Mesenchymal stem cell (in vitro differentiated cells and primary cell): ENCODE results near the gene TCF19.
A peak's percentile ranks its signal among the peaks of the same experiment; 100 is the strongest.

Experiments
- DNase-seq: peaks from one replicate; pipeline ENCODE4 v3.0.0-alpha.2; 2013
- H2AFZ ChIP-seq: one replicate; pipeline ENCODE4 v1.6.1; 2013; ENCODE audit warnings: low read depth, mild to moderate bottlenecking, control low read depth, inconsistent platforms, low read length, moderate library complexity
- H2AK5ac ChIP-seq: 2 replicates; pipeline ENCODE4 v1.6.1; 2013; ENCODE audit warnings: low read length, moderate library complexity, mild to moderate bottlenecking, inconsistent platforms; ENCODE audit not compliant: severe bottlenecking
- H2BK120ac ChIP-seq: one replicate; pipeline ENCODE4 v1.6.1; 2013; ENCODE audit warnings: low read depth, mild to moderate bottlenecking, inconsistent platforms, low read length, moderate library complexity
- H2BK12ac ChIP-seq, 2 experiments: one replicate each; pipeline ENCODE4 v1.6.1; 2013; ENCODE audit warnings: inconsistent platforms in 2 of 2, low read length in 2 of 2, mild to moderate bottlenecking in 2 of 2, moderate library complexity in 2 of 2, control low read depth in 1 of 2
- H2BK15ac ChIP-seq: one replicate; pipeline ENCODE4 v1.6.1; 2013; ENCODE audit warnings: mild to moderate bottlenecking, low read depth, inconsistent platforms; ENCODE audit not compliant: poor library complexity, severe bottlenecking
- H2BK5ac ChIP-seq: 2 replicates; pipeline ENCODE4 v1.6.1; 2013; ENCODE audit warnings: low read depth, mild to moderate bottlenecking, low read length, control low read depth, inconsistent platforms; ENCODE audit not compliant: poor library complexity, severe bottlenecking
- H3K14ac ChIP-seq, 2 experiments: one replicate each; pipeline ENCODE4 v1.6.1; 2013; ENCODE audit warnings: inconsistent platforms in 2 of 2, low read length in 2 of 2, control low read depth in 1 of 2, mild to moderate bottlenecking in 1 of 2, moderate library complexity in 1 of 2
- H3K18ac ChIP-seq, 2 experiments: one replicate each; pipeline ENCODE4 v1.6.1; 2013; ENCODE audit warnings: inconsistent platforms in 2 of 2, low read length in 2 of 2, control low read depth in 1 of 2, low read depth in 1 of 2, mild to moderate bottlenecking in 1 of 2
- H3K23ac ChIP-seq, 2 experiments: one replicate each; pipeline ENCODE4 v1.6.1; 2013; ENCODE audit warnings: inconsistent platforms in 2 of 2, low read length in 2 of 2, mild to moderate bottlenecking in 2 of 2, moderate library complexity in 2 of 2, control low read depth in 1 of 2
- H3K27ac ChIP-seq: 2 replicates; pipeline ENCODE4 v1.5.1; 2013; ENCODE audit warnings: mild to moderate bottlenecking, moderate library complexity, low read length, control low read depth, inconsistent platforms; ENCODE audit not compliant: poor library complexity, severe bottlenecking
- H3K27me3 ChIP-seq, 2 experiments: 2 replicates each; pipeline versions ENCODE4 v1.6.1 to v1.7.0; 2013; ENCODE audit warnings: low read length in 2 of 2, mild to moderate bottlenecking in 2 of 2, moderate library complexity in 2 of 2, control low read depth in 1 of 2, inconsistent platforms in 1 of 2; ENCODE audit not compliant: control insufficient read depth in 1 of 2, insufficient read depth in 1 of 2
- H3K36me3 ChIP-seq, 2 experiments: 2 replicates each; pipeline versions ENCODE4 v1.6.1 to v1.7.0; 2013; ENCODE audit warnings: low read length in 2 of 2, control low read depth in 1 of 2, inconsistent platforms in 1 of 2, low read depth in 1 of 2, mild to moderate bottlenecking in 1 of 2; ENCODE audit not compliant: insufficient read depth in 2 of 2, control insufficient read depth in 1 of 2
- H3K4ac ChIP-seq, 2 experiments: one replicate each; pipeline ENCODE4 v1.6.1; 2013; ENCODE audit warnings: inconsistent platforms in 2 of 2, low read length in 2 of 2, mild to moderate bottlenecking in 2 of 2, moderate library complexity in 2 of 2, control low read depth in 1 of 2, low read depth in 1 of 2
- H3K4me1 ChIP-seq: 2 replicates; pipeline ENCODE4 v1.6.1; 2013; ENCODE audit warnings: low read depth, low read length, control low read depth; ENCODE audit not compliant: control insufficient read depth, insufficient read depth
- H3K4me2 ChIP-seq: 2 replicates; pipeline ENCODE4 v1.6.1; 2013; ENCODE audit warnings: low read length, mild to moderate bottlenecking, inconsistent platforms; ENCODE audit not compliant: poor library complexity, severe bottlenecking
- H3K4me3 ChIP-seq, 2 experiments: 2 replicates each; pipeline versions ENCODE4 v1.5.1 to v1.7.0; 2013; ENCODE audit warnings: low read length in 2 of 2, mild to moderate bottlenecking in 2 of 2, control low read depth in 1 of 2, low read depth in 1 of 2; ENCODE audit not compliant: insufficient read depth in 1 of 2
- H3K79me1 ChIP-seq: replicated peaks from 2 replicates; pipeline ENCODE4 v1.6.1; 2013; ENCODE audit warnings: mild to moderate bottlenecking, control low read depth, low read length, inconsistent platforms; ENCODE audit not compliant: poor library complexity, severe bottlenecking
- H3K9ac ChIP-seq: 2 replicates; pipeline ENCODE4 v1.7.0; 2013; ENCODE audit warnings: mild to moderate bottlenecking, low read length, moderate library complexity
- H3K9me3 ChIP-seq: 2 replicates; pipeline ENCODE4 v1.7.0; 2013; ENCODE audit warnings: mild to moderate bottlenecking, low read length; ENCODE audit not compliant: control insufficient read depth
- H4K8ac ChIP-seq: one replicate; pipeline ENCODE4 v1.6.1; 2013; ENCODE audit warnings: inconsistent platforms, mild to moderate bottlenecking, low read length, moderate library complexity
- H4K91ac ChIP-seq: one replicate; pipeline ENCODE4 v1.6.1; 2013; ENCODE audit warnings: mild to moderate bottlenecking, low read length, inconsistent platforms
- WGBS: methylation state at CpG from one replicate; pipeline ENCODE4 v1.1.7; 2013; ENCODE audit warnings: mixed read lengths; 5-methylcytosine and 5-hydroxymethylcytosine counted together

The TCF19 gene

GRCh38 chr6:31114970-31115849 is 43.2 kb upstream of the TCF19 start:
- Histone ChIP-seq H3K18ac (peak overlapping the region; percentile 6 to 22), H3K4me3 (peak overlapping the region in 1 of 2 experiments; percentile 63), H3K9me3 (no peaks in the 10 kb centered on the region), H2AFZ (no peak overlapping the region), H3K14ac (peak overlapping the region in 1 of 2 experiments; percentile 94), H3K9ac (peak overlapping the region; percentile 85), H3K36me3 (peaks cover 0 to 12% of the 10 kb centered on the region in 2 experiments), H3K4me1 (peaks cover 22% of the 10 kb centered on the region), H4K91ac (peak overlapping the region; percentile 73), H3K23ac (no peak overlapping the region), H2BK15ac (no peak overlapping the region), H2BK5ac (peak overlapping the region; percentile 66), H3K4me2 (peak overlapping the region; percentile 38), H3K27ac (peak overlapping the region; percentile 70), H3K4ac (peak overlapping the region; percentile 3 to 7), H2AK5ac (peak overlapping the region; percentile 87), H3K79me1 (peaks cover 22% of the 10 kb centered on the region), H3K27me3 (peaks cover 8 to 12% of the 10 kb centered on the region in 2 experiments), H2BK12ac (peak overlapping the region in 1 of 2 experiments; percentile 57), H4K8ac (peak overlapping the region; percentile 33), H2BK120ac (peak overlapping the region; percentile 34)
- DNase-seq, result peak; percentile 19
- 81% methylated on average over 7 of the region's 9 CpGs for WGBS

DNA sequence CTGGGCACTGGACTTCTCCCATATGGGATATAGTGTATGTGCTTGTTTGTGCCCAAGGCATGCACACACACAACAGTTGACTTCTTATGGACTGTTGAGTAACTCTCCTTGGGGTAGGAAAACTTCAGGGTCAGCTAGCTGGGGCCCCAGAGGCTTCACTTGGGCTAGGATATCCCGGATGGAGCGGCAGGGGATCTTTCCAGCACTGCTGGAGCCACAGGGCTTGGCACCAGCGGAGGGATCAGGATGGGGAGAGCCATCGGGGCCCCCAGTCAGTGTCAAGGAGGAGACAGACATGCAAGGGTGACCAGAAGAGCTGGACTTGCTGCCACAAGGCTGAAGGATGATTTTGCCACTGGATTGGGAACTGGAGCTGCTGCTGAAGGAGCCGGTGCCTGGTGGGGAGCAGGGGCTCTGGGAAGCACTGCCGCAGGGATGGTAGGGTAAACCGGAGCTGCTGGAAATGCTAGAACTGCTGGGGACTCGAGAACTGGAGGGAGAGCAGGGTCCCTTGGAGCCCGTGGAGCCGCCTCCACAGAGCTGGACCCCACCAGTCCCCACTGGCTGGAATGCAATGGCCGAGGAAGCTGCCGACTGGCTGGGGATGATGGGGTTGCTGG is 42.3 kb upstream of the TCF19 start:
- DNase-seq, result no peak
- Histone ChIP-seq H2AFZ (no peak overlapping the region), H4K91ac (no peak overlapping the region), H3K36me3 (peaks cover 0 to 12% of the 10 kb centered on the region in 2 experiments), H2BK120ac (no peak overlapping the region), H3K4me1 (peaks cover 24% of the 10 kb centered on the region), H3K27me3 (peaks cover 0 to 4% of the 10 kb centered on the region in 2 experiments), H3K9ac (peak overlapping the region; percentile 85), H3K79me1 (peaks cover 22% of the 10 kb centered on the region), H2BK15ac (no peak overlapping the region), H3K27ac (no peak overlapping the region), H3K4me3 (no peak overlapping the region), H3K4me2 (no peak overlapping the region), H3K18ac (no peak overlapping the region), H2BK5ac (no peak overlapping the region), H3K9me3 (no peaks in the 10 kb centered on the region), H2BK12ac (no peak overlapping the region), H3K4ac (no peak overlapping the region), H3K14ac (no peak overlapping the region), H3K23ac (no peak overlapping the region), H2AK5ac (peak overlapping the region; percentile 87), H4K8ac (no peak overlapping the region)
- 94% methylated on average over 12 of the region's 12 CpGs for WGBS

DNA sequence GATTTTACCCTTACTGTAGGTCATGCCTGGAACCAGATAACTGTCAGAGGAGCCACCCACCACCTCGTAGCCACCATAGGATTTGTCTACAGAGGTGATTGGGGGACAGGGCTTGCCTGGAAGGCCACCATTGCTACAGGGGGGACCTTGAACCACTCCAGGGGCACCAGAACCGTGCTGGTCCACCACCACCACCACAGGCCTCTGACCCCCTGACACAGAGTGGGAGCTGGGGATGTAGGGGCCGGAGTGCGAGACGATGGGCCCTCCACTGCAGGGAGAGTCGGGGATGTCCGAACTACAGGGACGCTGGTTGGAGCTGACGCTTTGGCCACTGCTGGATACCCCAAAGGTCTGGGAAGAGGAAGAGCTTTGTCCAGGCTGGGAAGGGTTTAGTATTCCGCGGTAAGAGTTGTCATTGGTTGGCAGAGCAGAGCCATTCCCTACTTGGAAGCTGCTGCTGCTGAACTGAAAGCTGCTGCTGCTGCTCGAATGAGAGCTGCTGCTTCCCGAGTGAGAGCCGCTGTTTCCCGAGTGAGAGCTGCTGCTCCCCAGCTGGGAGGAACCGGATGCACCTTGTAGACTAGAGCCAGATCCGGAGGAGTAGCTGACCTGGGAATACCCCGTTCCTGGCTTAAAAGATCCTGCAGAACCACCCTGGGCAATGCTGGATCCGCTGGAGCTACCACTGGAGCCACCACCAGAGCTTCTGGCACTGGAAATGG is 41.6 kb upstream of the TCF19 start:
- Histone ChIP-seq H2BK5ac (no peak overlapping the region), H3K14ac (no peak overlapping the region), H2AFZ (no peak overlapping the region), H3K4me3 (peak overlapping the region in 1 of 2 experiments; percentile 74), H3K9me3 (no peaks in the 10 kb centered on the region), H3K4ac (no peak overlapping the region), H3K18ac (no peak overlapping the region), H2BK120ac (no peak overlapping the region), H2BK12ac (peak overlapping the region in 1 of 2 experiments; percentile 21), H4K91ac (no peak overlapping the region), H3K36me3 (peaks cover 0 to 12% of the 10 kb centered on the region in 2 experiments), H4K8ac (no peak overlapping the region), H3K4me2 (no peak overlapping the region), H3K27me3 (peaks cover 0 to under 1% of the 10 kb centered on the region in 2 experiments), H2AK5ac (peak overlapping the region; percentile 18), H3K23ac (no peak overlapping the region), H2BK15ac (peak overlapping the region; percentile 44), H3K9ac (peak overlapping the region; percentile 68), H3K79me1 (peaks cover 22% of the 10 kb centered on the region), H3K4me1 (peaks cover 23% of the 10 kb centered on the region), H3K27ac (no peak overlapping the region)
- WGBS, result 94% methylated on average over 18 of the region's 19 CpGs
- no peak for DNase-seq
